ENCODE data around the gene COA5.
"Not testable (repeated sequence)": the region's sequence is repeated elsewhere in the genome, so short reads cannot be mapped to it uniquely, and the experiment has no call there.

The COA5 gene

GRCh38 chr2:98605076-98605475 is 3.2 kb downstream of the COA5 start:
- DNase-seq, result no peak

GRCh38 chr2:98604547-98604946 is 3.8 kb downstream of the COA5 start:
- no peak for DNase-seq

- no peak for DNase-seq
These were observed 6.7 kb downstream of the COA5 start for GRCh38 chr2:98601532-98602132.

GRCh38 chr2:98598781-98599428 is 9.4 kb downstream of the COA5 start:
- DNase-seq, result no peak

- DNase-seq, result not testable (repeated sequence)
These were observed 13.6 kb downstream of the COA5 start for GRCh38 chr2:98594665-98595064.

- DNase-seq, result no peak
These were observed 15.7 kb downstream of the COA5 start for GRCh38 chr2:98592565-98592964.

- no peak for DNase-seq
These were observed 18.8 kb downstream of the COA5 start for GRCh38 chr2:98589489-98589888.

- DNase-seq, result peak; percentile 10
These were observed 19.4 kb downstream of the COA5 start for GRCh38 chr2:98588880-98589431.

GRCh38 chr2:98586551-98587140 is 21.7 kb downstream of the COA5 start:
- DNase-seq, result peak; percentile 14

- DNase-seq, result peak; percentile 7
These were observed 22.9 kb downstream of the COA5 start for GRCh38 chr2:98585386-98585785.

GRCh38 chr2:98583816-98584618 is 24.3 kb downstream of the COA5 start:
- DNase-seq, result peak; percentile 10

- no peak for DNase-seq
These were observed 25.0 kb downstream of the COA5 start for GRCh38 chr2:98583276-98583675.

- DNase-seq, result no peak
These were observed 25.8 kb downstream of the COA5 start for GRCh38 chr2:98582523-98582922.

- peak; percentile 15 for DNase-seq
These were observed 27.5 kb downstream of the COA5 start for GRCh38 chr2:98580656-98581284.

GRCh38 chr2:98579926-98580325 is 28.4 kb downstream of the COA5 start:
- peak; percentile 9 for DNase-seq

- peak; percentile 14 for DNase-seq
These were observed 30.1 kb downstream of the COA5 start for GRCh38 chr2:98578231-98578630.

- DNase-seq, result peak; percentile 12
These were observed 31.0 kb downstream of the COA5 start for GRCh38 chr2:98577313-98577712.

- DNase-seq, result peak; percentile 8
These were observed 31.5 kb downstream of the COA5 start for GRCh38 chr2:98576666-98577312.

- no peak for DNase-seq
These were observed 34.9 kb downstream of the COA5 start for GRCh38 chr2:98573426-98573825.

- no peak for DNase-seq
These were observed 35.6 kb downstream of the COA5 start for GRCh38 chr2:98572676-98573075.

GRCh38 chr2:98572211-98572610 is 36.1 kb downstream of the COA5 start:
- DNase-seq, result no peak

- no peak for DNase-seq
These were observed 36.5 kb downstream of the COA5 start for GRCh38 chr2:98571796-98572195.
